Measurements from ENCODE around the gene SNED1. TPM values are rescaled to one million over a fixed set of nuclear protein-coding genes. Genes with fewer than 3 reads are reported as not detected.

Gene SNED1
- total and polyA plus RNA-seq, 5 experiments from 2014 or later = 0.60 to 99.9 (median 3.0) TPM

DNA sequence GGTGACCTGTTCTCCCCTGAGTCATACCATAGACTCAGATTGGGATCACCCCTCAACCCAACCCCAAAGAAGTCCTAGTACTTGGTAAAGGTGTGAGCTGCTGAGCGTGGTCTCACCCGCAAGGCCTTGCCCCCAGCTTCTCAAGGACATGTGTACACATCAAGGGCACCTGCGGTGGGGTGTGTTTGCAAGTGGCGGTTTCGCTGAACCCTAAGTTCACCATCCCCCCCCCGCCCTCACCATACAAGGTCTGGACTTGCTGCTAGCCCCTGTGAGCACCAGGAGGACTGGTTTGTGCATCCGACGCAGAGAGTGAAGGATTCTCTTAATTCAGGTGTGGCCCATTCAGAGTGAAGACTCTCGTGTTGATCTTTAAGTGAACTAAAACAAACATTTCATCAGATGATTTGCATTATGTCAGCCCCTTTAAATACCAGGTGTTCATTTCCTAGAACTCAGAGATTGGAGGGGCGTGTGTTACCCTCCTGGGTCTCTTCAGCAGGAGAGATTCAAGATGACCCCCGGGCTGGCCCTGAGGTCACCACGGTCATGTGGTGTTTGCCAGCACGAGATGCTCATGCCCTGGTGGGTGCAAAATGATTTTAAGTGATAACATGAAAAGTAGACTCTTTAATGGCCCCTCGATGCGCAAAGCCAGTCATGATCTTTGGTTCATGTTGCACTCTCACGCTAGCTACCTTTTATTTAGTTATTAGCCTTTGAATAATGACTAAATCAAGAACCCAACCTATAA lies 75.8 kb downstream of the SNED1 start:
- Mint-ChIP-seq H3K4me1 (peaks cover 8 to 25% (median 13%) of the 10 kb centered on the region in 4 donors), H3K36me3 (peaks cover 0 to 26% (median 0%) of the 10 kb centered on the region in 3 donors), H3K4me3 (peak overlapping the region in 1 of 10 donors; percentile 33), H3K27me3 (no peaks in the 10 kb centered on the region), H3K27ac (peak overlapping the region in 7 of 10 donors; percentile 19 to 81 (median 43)), H3K9me3 (no peaks in the 10 kb centered on the region)
- ATAC-seq (no peak), DNase-seq (no peak)
- POLR2A ChIA-PET = interaction anchor here (1.0 to 1.8 kb wide), 5 partner anchors 28 to 38 kb away, joined by 4 to 6 read pairs (median 5); partner anchors contain the start of gene MTERF4

DNA sequence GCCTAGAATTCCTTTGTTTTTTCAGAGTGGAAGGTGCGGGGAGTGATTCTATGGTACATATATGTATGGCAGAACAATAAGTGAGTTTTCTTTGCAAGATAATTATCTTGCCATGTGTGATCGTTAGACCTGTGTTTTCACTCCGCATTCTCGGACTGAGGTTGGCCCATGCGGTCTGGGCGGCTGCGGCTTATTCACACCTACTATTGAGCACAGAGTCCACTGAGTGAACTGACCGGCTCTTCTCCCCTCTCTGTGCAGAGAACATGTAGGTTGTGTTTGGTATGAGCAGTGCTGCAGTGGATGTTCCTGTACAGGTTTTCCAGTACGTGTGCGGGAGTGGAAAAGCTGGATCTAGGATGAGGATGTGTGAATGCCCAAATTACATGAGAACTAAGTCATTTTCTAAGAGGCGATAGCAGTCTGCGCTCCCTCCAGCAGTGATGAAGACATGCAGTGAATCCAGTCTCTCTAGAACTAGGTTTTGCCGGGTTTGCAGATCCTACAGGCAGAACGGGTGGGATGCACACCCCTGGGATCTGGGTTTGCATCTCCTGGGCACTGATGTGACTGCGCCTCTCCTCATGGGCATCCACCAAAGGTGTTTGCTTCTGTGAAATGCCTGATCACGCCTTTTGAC lies 76.6 kb downstream of the SNED1 start:
- H3K9me3 Mint-ChIP-seq = no peaks in the 10 kb centered on the region
- peaks cover 0 to 24% (median 0%) of the 10 kb centered on the region in 3 donors for H3K36me3 Mint-ChIP-seq
- no peak for DNase-seq
- POLR2A ChIA-PET = interaction anchor here (1.1 to 1.6 kb wide), 2 partner anchors 27 to 33 kb away, joined by 4 read pairs; partner anchors contain the start of gene MTERF4
- H3K4me3 Mint-ChIP-seq = no peak overlapping the region
- H3K27me3 Mint-ChIP-seq = no peaks in the 10 kb centered on the region
- peak overlapping the region in 2 of 10 donors; percentile 28 to 61 for H3K27ac Mint-ChIP-seq
- no peak for ATAC-seq
- peaks cover 8 to 25% (median 13%) of the 10 kb centered on the region in 4 donors for H3K4me1 Mint-ChIP-seq

DNA sequence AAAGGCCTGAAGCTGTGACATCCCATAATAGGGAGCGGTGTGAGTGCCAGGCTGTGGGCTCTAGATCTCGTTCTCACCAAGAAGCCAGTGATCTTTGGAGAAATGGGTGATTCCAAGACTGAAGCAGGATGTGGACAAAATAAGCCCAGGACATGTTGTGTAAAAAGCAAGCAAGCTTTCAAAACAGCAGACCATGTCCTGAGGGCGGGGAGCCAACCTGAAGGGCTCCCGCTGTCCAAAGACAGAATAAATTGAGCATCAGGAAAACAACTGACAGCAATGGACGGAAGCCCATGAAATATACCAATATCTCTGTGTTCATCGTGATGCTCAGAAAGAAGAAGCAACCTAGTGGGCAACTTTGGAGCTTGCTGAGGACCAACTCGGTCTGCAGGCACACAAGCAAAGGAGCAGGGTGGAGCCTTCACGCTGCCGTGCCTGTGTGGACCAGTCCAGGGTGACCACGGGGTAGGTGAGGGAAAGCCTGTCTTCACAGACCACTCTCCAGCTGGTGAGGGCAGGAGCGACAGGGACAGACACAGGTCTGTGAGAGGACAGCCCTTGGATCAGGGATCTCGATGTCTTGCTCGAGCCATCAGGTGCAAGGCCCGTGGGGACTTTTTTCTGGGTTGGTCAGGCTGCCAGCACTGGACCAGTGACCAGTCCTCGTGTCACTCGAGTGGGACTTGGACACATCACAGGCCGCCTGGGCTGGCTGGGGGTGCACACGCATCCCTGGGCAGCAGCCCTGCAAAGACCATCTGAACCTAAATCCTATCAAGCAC lies 82.2 kb downstream of the SNED1 start:
- no peak for DNase-seq
- POLR2A ChIA-PET = interaction anchor here (0.7 to 19.4 kb wide), 4 partner anchors 15 to 139 kb away, joined by 3 to 473 read pairs (median 4); partner anchors contain the start of gene MTERF4

DNA sequence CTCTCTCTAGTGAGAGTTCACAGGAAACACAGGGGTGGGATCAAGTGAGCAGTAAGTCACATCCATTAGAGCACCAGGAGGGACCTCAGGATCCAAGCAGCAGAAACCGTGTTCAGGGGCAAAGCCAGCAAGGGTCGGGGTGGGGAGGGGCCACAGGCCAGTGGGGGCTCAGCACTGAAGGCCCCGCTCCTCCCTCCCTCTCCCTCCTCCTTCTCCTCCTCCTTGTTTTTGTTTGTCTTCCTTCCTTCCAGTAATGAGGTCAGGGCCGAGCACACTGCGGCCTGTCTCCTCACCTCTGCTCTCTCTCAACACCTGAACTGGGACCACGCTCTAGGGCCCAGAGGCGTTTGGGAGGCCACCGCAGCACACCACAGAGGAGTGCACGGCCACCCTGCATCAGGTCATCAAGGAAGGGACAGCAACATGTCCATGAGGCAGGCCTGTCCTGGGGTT lies 82.8 kb downstream of the SNED1 start:
- ATAC-seq (no peak), DNase-seq (no peak)
- Mint-ChIP-seq H3K27me3 (no peaks in the 10 kb centered on the region), H3K4me1 (peaks cover 8 to 36% (median 24%) of the 10 kb centered on the region in 4 donors), H3K4me3 (no peak overlapping the region), H3K9me3 (peaks cover 0 to 15% (median 0%) of the 10 kb centered on the region in 9 donors), H3K36me3 (peaks cover 11 to 23% (median 22%) of the 10 kb centered on the region in 3 donors), H3K27ac (peak overlapping the region; percentile 68 to 94 (median 86))
- POLR2A ChIA-PET = interaction anchor here (0.7 to 19.4 kb wide), 6 partner anchors 14 to 138 kb away, joined by 3 to 473 read pairs (median 4); partner anchors contain the start of genes MTERF4 and PASK

More for the DNA sequence above, 82.2 kb downstream of the SNED1 start:
- peak overlapping the region in 9 of 10 donors; percentile 73 to 93 (median 84) for H3K27ac Mint-ChIP-seq
- peaks cover 8 to 36% (median 24%) of the 10 kb centered on the region in 4 donors for H3K4me1 Mint-ChIP-seq
- ATAC-seq = no peak
- no peak overlapping the region for H3K4me3 Mint-ChIP-seq
- no peaks in the 10 kb centered on the region for H3K27me3 Mint-ChIP-seq
- H3K9me3 Mint-ChIP-seq = peaks cover 0 to 13% (median 0%) of the 10 kb centered on the region in 9 donors
- peaks cover 9 to 20% (median 18%) of the 10 kb centered on the region in 3 donors for H3K36me3 Mint-ChIP-seq

DNA sequence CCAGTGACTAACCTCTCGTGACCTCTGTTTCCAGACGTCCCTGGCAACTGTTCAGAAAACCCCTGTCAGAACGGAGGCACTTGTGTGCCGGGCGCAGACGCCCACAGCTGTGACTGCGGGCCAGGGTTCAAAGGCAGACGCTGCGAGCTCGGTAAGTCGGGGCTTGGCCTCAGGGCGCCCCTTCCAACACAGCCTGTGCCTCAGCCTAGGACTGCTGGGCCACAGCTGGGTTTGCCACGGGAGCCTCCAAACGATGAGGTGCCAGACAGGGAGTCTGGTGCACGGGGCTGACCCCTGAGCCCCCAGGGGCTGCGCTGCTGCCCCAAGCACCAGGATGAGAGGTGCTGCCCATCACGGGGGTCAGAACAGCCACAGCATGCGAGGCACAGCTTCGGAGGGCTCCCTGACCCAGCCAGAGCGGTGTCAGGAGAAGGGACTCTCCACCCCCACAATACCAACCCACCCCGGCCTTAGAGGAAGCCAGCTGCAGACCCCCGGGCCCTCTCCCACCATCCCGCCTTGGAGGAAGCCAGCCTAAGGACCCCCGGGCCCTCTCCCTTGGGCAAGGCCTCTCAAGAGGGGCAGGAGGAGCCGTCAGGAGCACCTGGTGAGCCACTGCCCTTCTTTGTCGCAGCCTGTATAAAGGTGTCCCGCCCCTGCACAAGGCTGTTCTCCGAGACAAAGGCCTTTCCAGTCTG lies 83.4 kb downstream of the SNED1 start:
- H3K36me3 Mint-ChIP-seq = peaks cover 14 to 29% (median 28%) of the 10 kb centered on the region in 3 donors
- no peak for DNase-seq
- H3K4me1 Mint-ChIP-seq = peaks cover 8 to 36% (median 24%) of the 10 kb centered on the region in 4 donors
- H3K4me3 Mint-ChIP-seq = no peak overlapping the region
- ATAC-seq = no peak
- peak overlapping the region in 8 of 10 donors; percentile 32 to 94 (median 82) for H3K27ac Mint-ChIP-seq
- POLR2A ChIA-PET = interaction anchor here (0.7 to 19.4 kb wide), 3 partner anchors 14 to 68 kb away, joined by 3 to 473 read pairs (median 7); partner anchors contain the start of genes MTERF4 and PASK
- H3K27me3 Mint-ChIP-seq = no peaks in the 10 kb centered on the region
- H3K9me3 Mint-ChIP-seq = peaks cover 0 to 15% (median 0%) of the 10 kb centered on the region in 9 donors

DNA sequence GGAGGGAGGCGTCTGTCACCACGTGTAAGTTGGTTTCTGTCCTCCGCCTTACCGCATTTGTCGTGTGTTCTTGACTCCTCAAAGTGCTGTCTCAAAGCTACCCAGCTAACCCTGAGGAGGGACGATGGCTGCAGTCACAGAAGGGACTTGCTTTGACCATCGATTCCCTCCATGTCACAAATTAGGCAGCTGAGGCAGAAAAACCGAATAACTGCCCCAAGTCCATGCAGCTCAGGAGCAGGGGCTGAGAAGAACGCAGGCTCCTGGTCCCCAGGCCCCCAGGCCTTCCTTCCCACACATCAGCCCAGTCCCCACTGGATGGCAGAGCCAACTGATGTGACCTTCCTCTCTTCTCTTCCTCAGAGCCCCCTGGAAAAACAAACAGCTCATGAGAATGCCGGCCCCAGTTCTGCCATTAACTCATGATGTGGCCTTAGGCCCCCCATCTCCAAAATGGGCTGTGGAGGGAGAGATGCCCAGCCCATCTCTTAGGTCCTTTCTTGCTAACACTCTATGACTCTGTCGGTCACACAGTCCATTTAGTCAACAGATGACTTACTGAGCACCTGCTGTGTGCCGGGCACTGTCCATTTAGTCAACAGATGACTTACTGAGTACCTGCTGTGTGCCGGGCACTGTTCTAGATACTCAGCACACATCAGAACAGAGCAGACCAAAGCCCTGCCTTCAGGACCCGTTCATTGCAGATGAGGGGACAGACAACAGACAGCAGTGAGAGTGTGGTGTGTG lies 84.1 kb downstream of the SNED1 start:
- no peak for ATAC-seq
- Mint-ChIP-seq H3K4me1 (peaks cover 7 to 34% (median 20%) of the 10 kb centered on the region in 4 donors), H3K9me3 (peaks cover 0 to 15% (median 0%) of the 10 kb centered on the region in 9 donors), H3K4me3 (peak overlapping the region in 1 of 10 donors; percentile 35), H3K36me3 (peaks cover 14 to 35% (median 29%) of the 10 kb centered on the region in 3 donors), H3K27me3 (no peaks in the 10 kb centered on the region), H3K27ac (peak overlapping the region in 9 of 10 donors; percentile 16 to 92 (median 82))
- POLR2A ChIA-PET = interaction anchor here (0.6 to 19.4 kb wide), 4 partner anchors 13 to 68 kb away, joined by 4 to 473 read pairs (median 8); partner anchors contain the start of genes MTERF4 and PASK
- DNase-seq = no peak

DNA sequence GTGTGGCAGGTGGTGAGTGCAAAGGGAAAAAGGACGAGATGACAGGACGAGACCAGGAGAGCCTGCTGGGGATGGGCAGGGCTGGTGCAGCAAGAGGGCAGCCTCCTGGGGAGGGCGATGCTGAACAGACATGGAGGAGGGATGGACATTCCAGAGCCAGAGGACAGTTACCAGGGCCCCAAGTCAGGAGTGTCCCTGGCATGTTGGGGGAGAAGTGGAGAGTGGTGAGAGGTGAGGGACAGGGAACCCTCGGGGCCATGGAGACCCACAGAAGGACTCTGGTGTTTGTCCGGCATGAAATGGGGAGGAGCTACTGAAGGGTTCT lies 84.6 kb downstream of the SNED1 start:
- ATAC-seq (no peak), DNase-seq (no peak)
- Mint-ChIP-seq H3K27me3 (no peaks in the 10 kb centered on the region), H3K4me3 (no peak overlapping the region), H3K27ac (peak overlapping the region; percentile 23 to 92 (median 82)), H3K9me3 (peaks cover 0 to 15% (median 0%) of the 10 kb centered on the region in 9 donors), H3K4me1 (peaks cover 7 to 36% (median 20%) of the 10 kb centered on the region in 4 donors), H3K36me3 (peaks cover 14 to 39% (median 32%) of the 10 kb centered on the region in 3 donors)
- POLR2A ChIA-PET = interaction anchor here (0.6 to 19.4 kb wide), 4 partner anchors 13 to 66 kb away, joined by 6 to 473 read pairs (median 8); partner anchors contain the start of genes MTERF4 and PASK

DNA sequence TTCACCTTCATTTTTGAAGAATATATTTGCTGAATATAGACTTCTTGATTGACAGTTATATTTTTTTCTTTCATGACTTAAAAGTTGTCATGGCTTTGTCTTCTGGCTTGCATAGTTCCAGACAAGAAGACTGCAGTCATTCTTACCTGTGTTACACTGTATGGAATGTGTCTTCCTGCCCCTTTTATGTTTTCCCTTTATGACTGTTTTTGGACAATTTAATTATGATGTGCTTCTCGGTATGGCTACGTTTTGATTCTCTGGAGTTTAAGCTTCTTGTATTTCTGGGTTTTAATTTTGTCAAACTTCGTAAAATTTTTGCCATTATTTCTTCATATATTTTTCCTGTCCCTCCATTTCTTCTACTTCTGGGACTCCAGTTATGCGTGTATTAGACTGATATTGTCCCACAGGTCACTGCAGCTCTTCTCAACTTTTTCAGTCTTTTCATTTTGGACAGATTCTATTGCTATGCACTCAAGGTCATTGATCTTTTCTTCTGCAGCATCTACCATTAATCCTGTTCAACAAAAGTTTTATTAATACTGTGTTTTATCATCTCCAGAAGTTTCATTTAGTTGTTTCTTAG lies 86.5 kb downstream of the SNED1 start:
- H3K9me3 Mint-ChIP-seq = peaks cover 0 to 15% (median 0%) of the 10 kb centered on the region in 9 donors
- peaks cover 17 to 44% (median 26%) of the 10 kb centered on the region in 4 donors for H3K4me1 Mint-ChIP-seq
- peak overlapping the region in 1 of 10 donors; percentile 33 for H3K4me3 Mint-ChIP-seq
- POLR2A ChIA-PET = interaction anchor here (1.4 to 19.4 kb wide), 2 partner anchors 11 to 22 kb away, joined by 9 to 473 read pairs; partner anchors contain the start of gene MTERF4
- peaks cover 14 to 56% (median 45%) of the 10 kb centered on the region in 3 donors for H3K36me3 Mint-ChIP-seq
- H3K27me3 Mint-ChIP-seq = no peaks in the 10 kb centered on the region
- H3K27ac Mint-ChIP-seq = peak overlapping the region in 5 of 10 donors; percentile 2 to 75 (median 67)
- no peak for ATAC-seq
- no peak for DNase-seq

DNA sequence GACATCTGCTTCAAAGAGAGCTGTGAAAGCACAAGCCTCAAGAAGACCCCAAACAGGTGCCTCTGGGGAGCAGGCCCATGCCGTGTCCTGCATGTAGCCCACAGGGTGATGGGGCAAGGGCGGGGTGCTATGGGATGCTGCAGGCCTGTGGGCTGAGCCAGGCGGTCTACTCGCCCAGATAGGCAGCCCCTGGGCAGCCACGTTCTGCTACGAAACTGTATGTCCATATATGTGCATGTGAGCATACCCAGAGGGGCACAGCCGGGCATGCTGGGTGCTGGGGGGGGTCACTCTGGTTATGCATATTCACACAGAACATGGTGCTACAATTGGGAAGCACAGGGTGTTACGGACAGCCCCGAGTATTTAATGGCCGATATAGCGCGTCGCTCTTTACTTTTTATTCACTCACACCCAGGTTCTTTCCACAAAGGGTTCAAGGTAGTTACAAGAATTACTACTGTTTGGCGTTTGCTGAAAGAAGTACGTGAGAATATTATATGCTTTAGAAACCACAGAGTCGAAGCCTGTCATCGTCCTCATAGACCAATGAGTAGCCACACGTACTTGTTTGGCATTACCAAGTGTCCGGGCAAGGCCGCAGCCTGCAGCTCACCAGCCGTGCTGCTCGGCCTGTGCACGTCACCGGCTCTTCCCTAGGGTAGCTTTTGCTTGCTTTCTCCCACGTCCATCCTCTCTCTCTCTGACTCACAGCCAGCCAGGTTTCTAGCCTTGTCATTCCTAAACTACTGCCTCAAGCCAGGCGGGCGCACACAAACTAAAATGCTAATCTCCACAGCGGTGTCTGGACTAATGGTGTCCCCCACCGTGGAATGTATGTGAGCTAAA lies 89.2 kb downstream of the SNED1 start:
- Mint-ChIP-seq H3K36me3 (peaks cover 14 to 76% (median 50%) of the 10 kb centered on the region in 3 donors), H3K27me3 (no peaks in the 10 kb centered on the region), H3K4me3 (peak overlapping the region in 3 of 10 donors; percentile 24 to 80 (median 64)), H3K9me3 (peaks cover 0 to 15% (median 0%) of the 10 kb centered on the region in 9 donors), H3K27ac (peak overlapping the region; percentile 21 to 91 (median 81)), H3K4me1 (peaks cover 17 to 48% (median 27%) of the 10 kb centered on the region in 4 donors)
- DNase-seq = no peak
- POLR2A ChIA-PET = interaction anchor here (1.3 to 19.4 kb wide), 4 partner anchors 10 to 61 kb away, joined by 4 to 473 read pairs (median 13); partner anchors contain the start of genes MTERF4 and PASK
- no peak for ATAC-seq
